Spleen (tissue), 7 donors: ENCODE data around the gene HIC1.

Experiments
- CTCF ChIP-seq, 11 experiments: fragments of 200-600 bp in 7 of 11; fragments of 450-650 bp in 4 of 11; sonication (generic) in 4 of 11; IDR thresholded peaks in 8 of 11; conservative IDR thresholded peaks in 3 of 11; 1 replicate in 7 of 11; 2 replicates in 4 of 11; pipeline versions ENCODE4 v1.4.0 to v1.8.0; 2016 to 2021; ENCODE audit warnings: antibody characterized with exemption in 11 of 11, inconsistent platforms in 4 of 11, mild to moderate bottlenecking in 1 of 11
- POLR2A ChIP-seq, 3 donors: fragments of 450-650 bp; IDR thresholded peaks; one replicate each; pipeline ENCODE4 v1.5.1; 2017; ENCODE audit warnings: antibody characterized with exemption in 3 of 3, mild to moderate bottlenecking in 1 of 3
- donor health status: DM: no; HTN: no; CAD: no; lungs with moderate emphysema.
- donor health status: DM: no; HTN: no; CAD: no.
- donor health status: DM: no; HTN: no; CAD: no.

GRCh38 chr17:2108170-2108569 lies 53.3 kb downstream of the HIC1 start:
- TF ChIP-seq CTCF (IDR thresholded peaks at IDR 0.05 in 8 of 11, conservative IDR thresholded peaks at IDR 0.05 in 3 of 11) (no peak), POLR2A (IDR thresholded peaks at IDR 0.05) (no peak)
